ENCODE measurements around the gene ROBO1.
"Not testable (repeated sequence)": the region's sequence is repeated elsewhere in the genome, so short reads cannot be mapped to it uniquely, and the experiment has no call there.

ROBO1 gene

DNA sequence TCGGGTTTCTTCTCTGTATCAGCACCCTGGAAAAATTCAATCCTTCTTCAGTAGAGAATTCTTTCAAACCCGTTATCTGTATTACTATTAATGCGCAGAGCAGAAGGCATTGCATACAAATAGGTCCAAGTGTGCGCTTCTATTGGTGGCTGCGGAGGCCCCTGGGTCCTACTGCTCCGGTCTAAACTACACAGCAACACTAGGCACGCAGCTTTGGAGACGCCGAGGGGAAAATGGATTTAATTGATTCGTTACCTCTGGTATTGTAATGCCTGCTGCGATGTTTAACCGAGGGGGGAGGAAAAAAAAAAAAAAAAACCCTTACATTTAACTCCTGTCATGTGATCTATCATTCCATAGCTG is at the start of gene ROBO1:
Gene ROBO1 (minus strand): TSS at position 94 of the 363 bp plus-strand sequence.
- no peak for DNase-seq (ENCODE audit: low read depth in 2 of 2, low spot score in 1 of 2)

DNA sequence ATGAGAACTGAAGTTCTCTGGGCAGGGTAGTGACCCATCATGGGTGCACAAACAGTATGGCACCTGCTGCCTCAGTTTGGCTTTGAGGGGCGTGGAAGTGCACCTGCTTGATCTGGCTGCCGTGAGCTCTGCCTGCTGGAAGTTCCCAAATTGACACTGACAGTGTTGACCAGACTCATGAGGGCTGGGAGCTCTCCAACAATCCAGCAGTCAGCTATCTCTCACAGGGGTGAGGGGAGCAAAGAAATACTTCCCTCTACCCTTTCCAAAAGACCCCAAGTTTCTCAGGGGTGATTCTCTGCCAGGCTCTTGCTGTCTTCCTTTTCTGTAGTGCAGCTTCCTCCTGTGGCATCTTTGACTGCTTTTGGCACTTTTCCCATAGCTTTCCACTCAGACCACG is 49.4 kb upstream of the ROBO1 start:
- DNase-seq (ENCODE audit: low read depth in 2 of 2, low spot score in 1 of 2): no peak

DNA sequence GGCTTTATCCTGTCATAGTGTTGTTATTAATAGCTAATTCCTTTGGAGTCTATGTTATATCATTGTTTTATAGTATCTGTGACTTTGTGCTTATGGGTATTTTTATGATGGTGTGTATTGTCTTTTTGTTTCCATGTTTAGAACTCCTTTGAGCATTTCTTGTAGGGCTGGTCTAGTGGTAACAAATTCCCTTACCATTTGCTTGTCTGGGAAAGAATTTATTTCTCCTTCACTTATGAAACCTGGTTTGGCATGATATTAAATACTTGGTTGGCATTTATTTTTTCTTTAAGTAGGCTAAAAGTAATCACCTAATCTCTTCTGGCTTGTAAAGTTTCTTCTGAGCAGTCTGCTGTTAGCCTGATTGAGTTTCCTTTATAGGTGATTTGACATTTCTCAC is 47.7 kb upstream of the ROBO1 start:
- DNase-seq (ENCODE audit: low read depth in 2 of 2, low spot score in 1 of 2): no peak

DNA sequence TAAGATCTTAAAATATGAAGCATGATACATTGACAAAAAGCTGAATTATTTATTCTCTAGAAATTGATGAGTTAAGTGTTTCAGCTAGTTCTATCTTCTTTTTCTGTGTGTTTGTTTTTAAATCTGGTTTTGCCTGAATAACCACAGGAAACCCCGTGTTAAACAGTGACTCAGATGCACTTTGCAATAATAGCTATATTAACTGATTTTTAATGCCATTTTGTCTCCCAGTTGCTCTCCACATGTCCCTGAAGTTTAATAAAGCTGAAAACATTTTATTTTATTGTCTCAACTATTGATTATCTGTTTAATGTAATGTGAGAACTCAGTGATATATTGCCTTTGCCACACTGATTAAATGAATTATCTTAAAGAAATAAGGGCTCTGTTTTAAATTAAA is 42.8 kb upstream of the ROBO1 start:
- no peak for DNase-seq (ENCODE audit: low read depth in 2 of 2, low spot score in 1 of 2)

DNA sequence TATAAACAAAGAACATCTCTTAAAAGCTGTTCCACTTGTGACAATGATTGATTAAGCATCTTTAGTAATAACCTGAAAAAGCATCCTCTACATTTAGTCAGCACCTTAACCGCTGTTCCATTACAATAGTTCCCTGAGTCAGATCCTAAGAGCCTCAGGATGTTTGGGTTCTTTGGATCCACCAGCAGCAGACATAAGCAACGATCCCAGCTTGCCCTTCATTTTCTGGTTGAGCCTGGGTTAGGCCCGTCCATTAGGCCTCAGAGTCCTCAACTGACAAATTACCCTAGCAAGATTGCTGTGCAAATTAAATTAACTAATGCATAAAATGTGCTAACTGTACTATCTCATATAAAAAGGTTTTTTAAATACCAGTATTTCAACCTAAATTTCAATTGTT is 42.3 kb upstream of the ROBO1 start:
- DNase-seq (ENCODE audit: low read depth in 2 of 2, low spot score in 1 of 2): no peak

DNA sequence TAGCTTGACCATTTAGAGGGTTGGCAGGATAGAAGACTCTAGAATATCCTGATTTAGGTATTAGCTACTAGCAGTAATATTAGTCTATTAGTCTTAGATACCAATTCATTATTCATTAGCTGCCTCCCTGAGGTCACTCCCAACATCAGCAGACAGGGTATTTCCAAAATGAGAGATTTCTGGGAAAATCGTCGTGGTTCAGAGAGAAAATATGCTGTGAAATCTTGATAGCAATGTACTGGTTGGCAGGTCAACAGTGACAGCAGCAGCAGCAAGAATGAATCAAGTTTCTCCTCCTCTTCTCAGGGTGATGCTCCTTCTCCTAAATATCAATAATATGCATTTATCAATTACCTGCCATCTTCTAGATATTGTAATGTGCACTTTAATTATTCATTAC is 41.3 kb upstream of the ROBO1 start:
- no peak for DNase-seq (ENCODE audit: low read depth in 2 of 2, low spot score in 1 of 2)

DNA sequence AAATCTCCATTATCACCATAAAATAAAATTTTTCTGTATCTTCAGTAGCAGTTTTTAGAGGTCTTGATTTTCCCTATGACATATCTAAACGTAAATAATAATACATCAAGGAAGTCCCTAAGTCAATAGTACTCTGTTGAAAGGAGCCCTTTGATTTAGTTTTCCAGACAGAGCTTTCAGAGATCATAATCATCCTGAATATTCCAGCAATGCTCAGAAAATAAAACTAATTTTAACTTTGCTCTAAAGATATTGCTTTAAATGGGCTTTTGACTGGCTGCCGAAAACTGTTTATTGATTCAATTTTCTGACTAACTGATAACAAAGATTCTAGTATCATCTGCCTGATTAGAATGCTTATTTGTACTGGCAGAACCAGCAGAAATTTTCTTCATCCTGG is 40.7 kb upstream of the ROBO1 start:
- DNase-seq (ENCODE audit: low read depth in 2 of 2, low spot score in 1 of 2): no peak

DNA sequence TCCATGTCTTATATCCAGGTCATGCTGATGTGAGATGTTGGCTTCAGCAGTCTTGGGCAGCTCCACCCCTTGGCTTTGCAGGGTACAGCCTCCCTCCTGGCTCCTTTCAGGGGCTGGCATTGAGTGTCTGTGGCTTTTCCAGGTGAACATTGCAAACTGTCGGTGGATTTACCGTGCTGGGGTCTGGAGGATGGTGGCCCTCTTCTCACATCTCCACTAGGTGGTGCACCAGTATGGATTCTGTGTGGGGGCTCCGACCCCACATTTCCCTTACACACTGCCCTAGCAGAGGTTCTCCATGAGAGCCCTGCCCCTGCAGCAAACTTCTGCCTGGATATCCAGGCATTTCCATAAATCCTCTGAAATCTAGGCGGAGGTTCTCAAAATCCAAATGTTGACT is 22.4 kb upstream of the ROBO1 start:
- not testable (repeated sequence) for DNase-seq (ENCODE audit: low read depth in 2 of 2, low spot score in 1 of 2)

DNA sequence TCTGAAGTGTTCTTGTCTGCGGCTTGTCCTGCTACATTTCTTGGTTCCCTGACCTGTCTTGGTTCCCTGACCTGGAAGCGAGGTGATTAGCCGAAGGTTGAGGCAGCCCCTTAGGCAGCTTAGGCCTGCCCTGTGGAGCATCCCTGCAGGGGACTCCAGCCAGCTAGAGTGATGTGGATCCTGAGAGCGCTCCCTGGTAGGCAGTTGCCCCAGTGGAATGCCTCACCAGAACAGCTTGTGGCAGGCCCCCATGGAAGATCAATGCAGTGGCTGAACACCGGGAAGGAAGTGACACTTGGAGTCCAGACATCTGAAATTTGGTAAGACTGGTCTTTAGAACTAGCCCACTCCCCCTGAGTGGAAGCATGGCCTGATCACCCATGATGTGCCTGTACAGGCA is 5.5 kb upstream of the ROBO1 start:
- DNase-seq (ENCODE audit: low read depth in 2 of 2, low spot score in 1 of 2): no peak

DNA sequence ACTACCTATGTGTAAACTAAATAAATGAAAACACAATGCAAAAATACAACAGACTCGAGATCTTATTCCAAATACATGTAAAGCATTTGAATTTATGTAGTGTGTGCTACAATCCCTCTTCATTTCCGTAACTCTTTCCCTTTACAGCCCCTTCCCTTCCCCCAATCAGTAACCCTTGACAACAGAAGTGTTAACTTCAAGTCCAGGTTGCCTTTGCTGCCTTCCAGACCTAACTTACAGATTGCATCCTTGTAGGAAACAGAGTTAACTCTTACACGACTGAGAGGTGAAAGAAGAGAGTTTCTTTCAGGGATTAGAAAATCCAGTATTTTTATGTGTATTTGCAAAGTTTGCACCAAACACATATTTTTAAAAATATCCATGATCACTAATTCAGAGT is 1.4 kb upstream of the ROBO1 start:
- DNase-seq (ENCODE audit: low read depth in 2 of 2, low spot score in 1 of 2): no peak

DNA sequence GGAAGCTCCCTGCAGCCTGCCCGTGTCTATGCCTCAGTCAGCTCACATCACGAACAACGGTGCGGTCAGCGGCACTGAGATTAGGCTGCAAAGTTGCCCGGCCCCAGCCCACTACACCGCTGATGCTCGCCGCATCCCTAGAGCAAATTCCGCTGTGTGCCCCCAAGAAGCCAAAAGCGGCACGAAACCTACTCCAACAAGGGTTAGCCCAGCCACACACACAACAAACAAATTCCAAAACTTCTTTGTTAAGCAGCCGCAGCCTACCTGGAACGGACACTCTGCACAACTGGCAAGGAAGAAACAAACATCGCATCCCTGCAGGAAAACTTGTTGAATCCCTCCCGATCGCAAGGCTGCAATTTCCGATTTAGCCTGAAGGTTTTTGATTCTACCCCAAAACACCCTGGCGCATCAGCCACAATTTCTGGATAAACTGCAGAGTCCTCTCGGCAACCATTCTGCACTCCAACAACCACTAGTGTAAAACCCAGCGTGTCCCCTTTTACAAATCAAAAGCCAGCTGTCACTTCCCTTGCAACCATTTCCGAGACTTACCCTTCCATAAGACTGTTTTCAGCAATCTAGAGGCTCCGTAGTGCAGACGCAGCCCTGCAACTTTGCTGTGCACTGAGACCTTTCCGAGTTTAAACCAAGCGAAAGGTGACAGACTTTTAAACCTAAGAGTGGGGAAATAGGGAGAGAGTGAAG is 449 bp downstream of the ROBO1 start:
- DNase-seq (ENCODE audit: low read depth in 2 of 2, low spot score in 1 of 2): no peak

DNA sequence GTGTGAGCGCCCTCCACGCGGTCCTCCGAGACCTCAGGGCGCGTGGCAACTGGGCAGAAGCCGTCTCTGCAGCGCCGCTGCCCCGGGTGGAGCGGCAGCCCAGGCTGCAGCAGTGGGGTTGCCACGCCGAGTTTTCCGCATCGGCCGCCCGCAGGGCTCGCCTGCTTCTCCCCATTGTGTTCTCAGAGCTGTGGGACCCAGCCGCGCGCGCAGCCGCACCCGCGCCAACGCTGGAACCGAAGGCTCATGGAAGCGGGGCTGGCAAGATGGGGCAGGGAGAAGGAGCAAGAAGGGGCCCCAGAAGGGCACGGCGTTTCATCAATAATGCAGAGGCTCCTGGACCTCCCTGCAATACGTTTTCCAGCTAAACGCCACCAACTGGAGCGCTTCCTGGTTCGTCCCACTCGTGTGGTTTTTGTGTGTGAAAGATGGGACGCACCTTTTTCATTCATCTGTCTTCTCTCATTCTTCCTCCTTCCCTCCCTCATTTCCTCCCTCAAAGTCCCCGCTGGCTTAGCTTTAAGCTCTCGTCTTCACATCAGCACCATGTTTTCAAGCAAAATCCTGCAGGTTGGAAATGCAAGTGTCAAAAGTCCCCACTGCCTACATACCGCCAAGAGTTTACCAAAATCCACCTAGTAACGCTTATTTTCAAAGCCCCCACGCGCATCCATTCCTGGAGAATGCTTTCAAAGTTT is 1.2 kb downstream of the ROBO1 start:
- DNase-seq (ENCODE audit: low read depth in 2 of 2, low spot score in 1 of 2): no peak

DNA sequence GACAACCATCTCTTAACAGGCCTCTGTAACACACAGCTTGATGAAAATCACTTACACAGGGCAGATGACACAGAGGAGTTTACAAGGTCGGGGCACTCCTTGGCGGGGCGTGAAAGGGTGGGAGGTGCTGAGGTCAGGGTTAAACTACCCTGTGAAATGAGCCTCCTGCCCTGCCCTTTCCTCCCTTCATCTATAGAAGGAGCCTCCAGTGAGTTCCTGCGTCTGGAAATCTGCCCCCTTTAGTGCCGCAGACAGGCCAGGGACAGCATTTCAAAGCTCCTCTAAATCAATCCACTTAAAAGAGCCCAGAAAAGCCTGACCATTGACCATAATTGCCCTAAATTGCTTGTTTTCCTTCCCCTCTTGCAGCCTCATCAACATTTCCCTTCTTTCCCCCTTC is 1.9 kb downstream of the ROBO1 start:
- DNase-seq (ENCODE audit: low read depth in 2 of 2, low spot score in 1 of 2): no peak

DNA sequence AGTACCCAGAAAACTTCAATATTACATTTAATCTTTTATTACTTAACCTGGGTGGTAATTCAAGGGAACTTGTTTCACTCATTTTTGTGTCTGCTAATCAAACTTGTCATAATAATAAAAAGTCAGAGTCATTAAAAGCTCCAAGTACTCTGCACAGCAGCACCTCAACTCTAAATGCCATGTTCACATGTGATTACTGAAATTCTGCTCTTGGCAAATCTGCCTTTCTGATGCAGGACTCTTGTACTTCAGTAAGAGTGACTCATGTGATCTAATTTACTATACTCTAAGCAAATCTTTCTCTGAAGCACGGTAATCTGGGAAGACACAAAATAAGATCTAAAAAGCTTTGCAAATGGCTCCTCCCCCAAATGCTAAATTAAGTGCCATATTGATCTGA is 6.4 kb downstream of the ROBO1 start:
- DNase-seq (ENCODE audit: low read depth in 2 of 2, low spot score in 1 of 2): no peak

DNA sequence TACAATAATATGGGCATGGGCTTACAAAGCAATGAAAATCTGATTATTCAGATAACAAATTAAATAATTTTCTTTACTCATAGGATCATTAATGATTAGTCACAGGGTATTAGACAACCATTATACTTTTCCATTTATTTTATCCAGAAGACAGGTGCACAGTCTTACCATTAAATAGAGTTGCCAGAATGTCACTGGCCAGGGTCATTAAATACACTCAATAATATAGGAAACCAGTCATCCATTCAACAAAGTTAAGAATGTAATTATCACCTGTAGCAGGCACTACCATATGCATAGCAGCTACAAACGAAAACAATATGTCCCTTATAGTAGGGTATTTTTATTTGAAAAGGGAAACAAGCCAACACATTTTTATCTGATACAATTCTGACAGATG is 16.1 kb downstream of the ROBO1 start:
- no peak for DNase-seq (ENCODE audit: low read depth in 2 of 2, low spot score in 1 of 2)

DNA sequence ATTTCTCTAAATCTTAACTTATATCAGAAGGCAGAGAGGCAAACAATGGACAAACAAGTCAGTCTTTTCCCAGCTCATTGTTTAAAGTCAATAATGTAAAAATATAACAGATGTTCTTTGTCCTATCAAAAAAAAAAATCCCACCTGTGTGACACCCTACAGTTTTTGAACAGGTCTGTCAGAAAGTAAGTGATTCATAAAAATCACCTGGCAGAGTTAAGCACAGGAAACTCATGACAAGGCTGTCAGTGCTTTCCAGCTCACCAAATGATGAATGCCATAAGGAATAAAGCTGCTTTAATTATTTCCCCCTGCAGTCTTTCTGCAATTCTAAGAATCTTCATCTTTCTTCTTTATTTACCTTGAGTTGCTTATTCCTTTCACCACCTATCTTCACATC is 30.3 kb downstream of the ROBO1 start:
- DNase-seq (ENCODE audit: low read depth in 2 of 2, low spot score in 1 of 2): no peak

DNA sequence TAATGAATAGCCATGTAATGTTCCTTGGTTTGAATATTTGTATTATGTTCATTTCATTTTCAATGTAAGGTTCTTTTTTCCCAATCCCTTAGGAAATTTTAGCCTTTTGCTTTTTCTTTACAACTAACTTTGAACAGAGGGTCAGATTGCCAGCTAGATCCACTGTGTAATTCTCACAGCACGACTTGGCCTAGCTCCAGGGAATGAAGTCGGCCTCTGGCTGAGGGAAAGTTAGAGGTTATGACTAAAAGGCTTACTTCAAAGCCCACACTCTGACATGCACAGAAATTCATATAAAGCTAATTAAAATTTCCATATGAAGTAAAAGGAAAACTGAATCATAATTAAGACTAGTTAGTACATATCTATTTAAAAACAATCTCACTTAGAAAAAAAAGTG is 38.7 kb downstream of the ROBO1 start:
- DNase-seq (ENCODE audit: low read depth in 2 of 2, low spot score in 1 of 2): no peak

DNA sequence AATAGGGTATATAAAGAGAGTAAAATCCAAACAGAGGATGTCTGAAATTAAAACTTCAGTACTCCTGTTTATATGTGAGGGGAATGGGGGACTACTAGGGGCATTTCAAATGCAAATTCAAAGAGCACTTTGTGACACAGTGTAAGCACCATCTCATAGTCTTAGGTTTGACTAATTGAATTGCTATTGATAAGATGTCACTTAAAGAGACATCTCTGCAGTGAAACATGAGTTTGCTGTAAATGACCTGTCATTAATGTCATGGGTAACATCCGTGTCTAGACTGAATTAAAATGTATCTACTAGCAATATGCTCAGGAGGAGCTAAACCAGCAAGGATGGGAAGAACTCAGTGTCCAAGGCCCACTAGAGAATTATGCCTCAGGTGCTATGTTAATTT is 41.0 kb downstream of the ROBO1 start:
- DNase-seq (ENCODE audit: low read depth in 2 of 2, low spot score in 1 of 2): no peak

DNA sequence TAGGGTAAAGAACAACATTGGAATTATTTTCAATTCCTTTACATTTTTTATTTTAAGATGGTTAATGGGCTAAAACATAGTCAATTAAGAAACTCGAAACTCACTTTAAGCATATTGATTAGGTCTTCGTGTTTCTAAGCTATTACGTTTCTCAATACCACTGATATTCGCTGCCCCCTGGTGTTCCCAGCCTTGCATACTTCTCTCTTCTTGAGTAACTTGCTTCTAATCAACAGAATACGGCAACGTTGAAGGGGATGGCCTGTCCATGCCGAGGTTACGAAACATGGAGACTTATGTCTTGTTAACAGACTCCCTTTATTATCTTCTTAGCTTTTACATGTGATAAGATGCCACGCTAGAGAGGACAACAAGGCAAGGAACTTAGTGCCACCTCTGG is 43.6 kb downstream of the ROBO1 start:
- DNase-seq (ENCODE audit: low read depth in 2 of 2, low spot score in 1 of 2): no peak

DNA sequence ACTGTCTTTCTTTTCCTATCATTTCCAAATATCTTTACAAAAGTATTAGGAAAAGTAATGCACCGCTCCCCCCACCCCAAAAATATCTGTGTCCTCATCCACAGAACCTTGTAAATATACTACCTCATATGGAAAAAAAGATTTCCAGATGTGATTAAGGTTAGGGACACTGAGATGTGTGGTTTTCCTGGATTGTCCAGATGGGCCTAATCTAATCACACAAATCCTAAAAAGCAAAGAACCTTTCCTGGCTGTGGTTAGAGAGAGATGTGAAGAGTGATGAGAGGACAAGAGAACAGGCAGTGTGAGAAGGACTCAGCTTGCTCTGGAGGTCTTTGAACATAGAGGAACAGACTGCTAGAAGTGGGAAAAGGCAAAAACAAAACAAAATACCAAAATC is 77.7 kb downstream of the ROBO1 start:
- DNase-seq (ENCODE audit: low read depth in 2 of 2, low spot score in 1 of 2): no peak

DNA sequence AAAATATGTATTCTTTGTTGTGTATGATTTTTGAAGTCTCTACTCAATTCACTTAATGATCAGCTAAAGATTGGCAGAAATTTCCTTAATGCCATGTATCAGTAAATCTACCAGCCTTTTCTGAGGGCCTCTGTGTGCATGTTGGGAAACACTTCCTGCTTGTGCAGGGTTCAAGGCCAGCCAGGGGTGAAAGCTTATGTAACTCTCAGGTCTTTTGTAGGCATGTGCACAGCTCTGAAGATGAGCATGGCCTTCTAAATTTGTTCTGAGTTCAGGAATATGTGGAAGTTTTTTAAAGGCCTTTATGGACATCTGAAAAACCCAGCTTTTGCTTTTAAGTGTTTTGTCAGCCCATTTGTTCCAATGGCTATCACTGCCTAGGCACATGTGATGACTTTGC is 82.7 kb downstream of the ROBO1 start:
- DNase-seq (ENCODE audit: low read depth in 2 of 2, low spot score in 1 of 2): no peak

DNA sequence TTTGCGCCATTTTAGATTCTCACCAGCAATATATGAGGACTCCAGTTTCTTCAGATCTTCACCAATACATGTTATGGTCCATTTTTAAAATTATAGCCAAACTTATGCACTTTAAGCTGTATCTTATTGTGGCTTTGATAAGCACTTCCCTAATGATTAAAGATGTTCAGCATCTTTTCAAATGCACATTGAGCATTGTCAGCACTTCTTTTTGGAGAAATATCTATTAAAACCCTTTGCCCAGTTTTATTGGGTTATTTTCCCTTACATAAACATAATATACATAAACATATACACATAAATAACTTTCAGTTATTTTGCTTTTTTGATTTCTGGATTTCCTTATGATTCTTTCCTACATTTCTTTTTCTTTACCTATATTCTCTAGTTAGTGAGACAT is 83.8 kb downstream of the ROBO1 start:
- no peak for DNase-seq (ENCODE audit: low read depth in 2 of 2, low spot score in 1 of 2)

DNA sequence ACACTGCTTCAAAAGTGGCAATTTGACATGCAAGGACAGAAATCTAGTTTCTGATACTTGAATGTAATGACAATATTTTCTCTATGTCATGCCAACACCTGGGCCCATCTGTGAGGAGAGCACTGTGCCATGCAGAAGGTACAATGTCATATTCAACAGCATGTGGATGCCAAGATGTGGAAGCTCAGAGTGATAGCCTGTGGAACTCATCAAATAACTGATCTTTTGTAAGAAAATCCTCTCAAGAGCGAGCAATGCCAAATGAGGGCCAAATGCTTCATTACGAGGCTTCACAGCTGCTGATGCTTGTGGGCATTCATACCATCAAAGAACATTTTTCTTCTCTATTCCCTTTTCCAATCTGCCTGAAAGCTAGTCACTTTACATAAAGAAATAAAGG is 95.1 kb downstream of the ROBO1 start:
- no peak for DNase-seq (ENCODE audit: low read depth in 2 of 2, low spot score in 1 of 2)

Measured in stimulated activated CD8-positive, alpha-beta memory T cell treated with anti-CD3 and anti-CD28 coated beads, Interleukin-4, amount 100 ng/mL, for 4 hours (primary cell).